K562 (cell line): ENCODE data around the gene ZSCAN25. TPM values are rescaled to one million over a fixed set of nuclear protein-coding genes. Genes with fewer than 3 reads are reported as not detected.

Experiments used
- ATF3 ChIP-seq, 2 experiments: fragments of 450-650 bp in 1 of 2; sonication (generic) in 1 of 2; formaldehyde crosslinking in 1 of 2; IDR thresholded peaks in 1 of 2; conservative IDR thresholded peaks in 1 of 2; 2 replicates each; pipeline versions ENCODE4 v1.6.1 to v1.8.1; 2016 to 2023; ENCODE audit warnings: mild to moderate bottlenecking in 2 of 2, moderate library complexity in 2 of 2, inconsistent platforms in 1 of 2, missing genetic modification reagents in 1 of 2
- BRF1 ChIP-seq: IDR thresholded peaks from 3 replicates; pipeline ENCODE4 v1.6.1; 2011; ENCODE audit warnings: borderline replicate concordance, mild to moderate bottlenecking; ENCODE audit not compliant: insufficient read length; ENCODE audit errors: extremely low read depth
- FOSL1 ChIP-seq: fragments of 200-800 bp; sonication (Bioruptor generic); conservative IDR thresholded peaks from 2 replicates; pipeline ENCODE4 v1.6.1; 2016; ENCODE audit warnings: missing genetic modification characterization, missing compliant biosample characterization
- MAFG ChIP-seq: fragments of 450-650 bp; conservative IDR thresholded peaks from 2 replicates; pipeline ENCODE4 v1.6.1; 2016; ENCODE audit warnings: missing genetic modification characterization, missing compliant biosample characterization
- MLX ChIP-seq, 2 experiments: fragments of 450-650 bp in 1 of 2; sonication (generic) in 1 of 2; formaldehyde crosslinking; conservative IDR thresholded peaks; 2 replicates each; pipeline versions ENCODE4 v1.4.0 to v1.8.1; 2020 to 2022; ENCODE audit warnings: mild to moderate bottlenecking in 1 of 2, missing genetic modification reagents in 1 of 2
- ZBTB11 ChIP-seq, 3 experiments: fragments of 200-800 bp in 1 of 3; fragments of 250-450 bp in 1 of 3; fragments of 450-650 bp in 1 of 3; sonication (Bioruptor Pico) in 1 of 3; sonication (Bioruptor generic) in 1 of 3; formaldehyde crosslinking in 1 of 3; IDR thresholded peaks; 2 replicates each; pipeline versions ENCODE4 v1.6.1 to v1.8.0; 2016 to 2022; ENCODE audit warnings: mild to moderate bottlenecking in 2 of 3, missing genetic modification characterization in 2 of 3, missing compliant biosample characterization in 1 of 3, moderate library complexity in 1 of 3
- polyA plus RNA-seq, 8 experiments: library from polyadenylated mRNA; depleted of rRNA in 4 of 8; stranded (reverse) in 5 of 8; unstranded in 3 of 8; fragments of >200 nt; fragmentation: Nextera tagmentation in 2 of 8; fragmentation: Illumina TruSeq in 1 of 8; extraction: Ambion mirVana in 2 of 8; extraction: Trizol in 1 of 8; gene quantifications; 2 replicates each; pipeline versions ENCODE4 v1.2.1 to v1.2.3, GENCODE V29; 2011 to 2014; ENCODE audit warnings: inconsistent platforms in 1 of 8, missing spikeins in 1 of 8
- total RNA-seq, 7 experiments: library from RNA; depleted of rRNA in 6 of 7; stranded (reverse); fragments of >200 nt in 6 of 7; fragmentation: Illumina TruSeq in 2 of 7; extraction: Trizol in 2 of 7; gene quantifications; 2 replicates each; pipeline versions ENCODE4 v1.2.1 to v1.2.3, GENCODE V29; 2011 to 2021; ENCODE audit warnings: low replicate concordance in 1 of 7
- TF ChIP-seq, protein P1 (sequence below): sonication (generic); formaldehyde crosslinking; IDR thresholded peaks from 2 replicates; pipeline ENCODE4 v1.8.1; 2023; ENCODE audit warnings: mild to moderate bottlenecking, missing genetic modification reagents

Gene ZSCAN25
- total and polyA plus RNA-seq, 9 of the 15 experiments (the other 6 are each of a cell fraction or from before 2014, with no cell fraction given): 0.94 to 18.4 (median 12.8) TPM

GRCh38 chr7:99579956-99580777, 36.6 kb upstream of the ZSCAN25 start (continued):
- TF ChIP-seq MLX (CRISPR knock-in tag; conservative IDR thresholded peaks at IDR 0.05) (no peak), ATF3 (IDR thresholded peaks at IDR 0.05) (peak; percentile 49; the same call in 1 of the 2 replicates), ATF3 (CRISPR knock-in tag; conservative IDR thresholded peaks at IDR 0.05) (no peak), ZBTB11 (CRISPR knock-in tag; IDR thresholded peaks at IDR 0.05) (no peak), MAFG (tag) (no peak), FOSL1 (tag) (no peak), BRF1 (no peak)
- TF ChIP-seq, protein P1, sequence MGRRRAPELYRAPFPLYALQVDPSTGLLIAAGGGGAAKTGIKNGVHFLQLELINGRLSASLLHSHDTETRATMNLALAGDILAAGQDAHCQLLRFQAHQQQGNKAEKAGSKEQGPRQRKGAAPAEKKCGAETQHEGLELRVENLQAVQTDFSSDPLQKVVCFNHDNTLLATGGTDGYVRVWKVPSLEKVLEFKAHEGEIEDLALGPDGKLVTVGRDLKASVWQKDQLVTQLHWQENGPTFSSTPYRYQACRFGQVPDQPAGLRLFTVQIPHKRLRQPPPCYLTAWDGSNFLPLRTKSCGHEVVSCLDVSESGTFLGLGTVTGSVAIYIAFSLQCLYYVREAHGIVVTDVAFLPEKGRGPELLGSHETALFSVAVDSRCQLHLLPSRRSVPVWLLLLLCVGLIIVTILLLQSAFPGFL (CRISPR knock-in tag): no peak
